Amniotic epithelial cell (primary cell): ENCODE measurements around the gene C12orf75.
A peak's percentile ranks its signal among the peaks of the same experiment; 100 is the strongest.
"Not testable (repeated sequence)": the region's sequence is repeated elsewhere in the genome, so short reads cannot be mapped to it uniquely, and the experiment has no call there.

Experiments used
- DNase-seq: peaks from one replicate; pipeline ENCODE4 v3.0.0-alpha.2; 2010; ENCODE audit warnings: low read depth

The C12orf75 gene

GRCh38 chr12:105378911-105379310, 48.4 kb downstream of the C12orf75 start:
- no peak for DNase-seq

- DNase-seq, result peak; percentile 62
Observed at GRCh38 chr12:105382771-105383622, 52.5 kb downstream of the C12orf75 start.

GRCh38 chr12:105384220-105384619, 53.7 kb downstream of the C12orf75 start:
- DNase-seq, result no peak

- peak; percentile 81 for DNase-seq
Observed at GRCh38 chr12:105384916-105385535, 54.5 kb downstream of the C12orf75 start.

- no peak for DNase-seq
Observed at GRCh38 chr12:105386431-105386830, 55.9 kb downstream of the C12orf75 start.

GRCh38 chr12:105391231-105391630, 60.7 kb downstream of the C12orf75 start:
- no peak for DNase-seq

- peak; percentile 27 for DNase-seq
Observed at GRCh38 chr12:105393587-105393986, 63.1 kb downstream of the C12orf75 start.

GRCh38 chr12:105396024-105396423, 65.5 kb downstream of the C12orf75 start:
- DNase-seq, result no peak

- no peak for DNase-seq
Observed at GRCh38 chr12:105396983-105397382, 66.5 kb downstream of the C12orf75 start.

GRCh38 chr12:105398930-105399329, 68.4 kb downstream of the C12orf75 start:
- no peak for DNase-seq

- DNase-seq, result no peak
Observed at GRCh38 chr12:105399428-105400081, 69.1 kb downstream of the C12orf75 start.

GRCh38 chr12:105400227-105400626, 69.7 kb downstream of the C12orf75 start:
- DNase-seq, result no peak

GRCh38 chr12:105401198-105401597, 70.7 kb downstream of the C12orf75 start:
- DNase-seq, result no peak

- no peak for DNase-seq
Observed at GRCh38 chr12:105402366-105402765, 71.9 kb downstream of the C12orf75 start.

- DNase-seq, result no peak
Observed at GRCh38 chr12:105403095-105403494, 72.6 kb downstream of the C12orf75 start.

- DNase-seq, result not testable (repeated sequence)
Observed at GRCh38 chr12:105404134-105404533, 73.6 kb downstream of the C12orf75 start.

- no peak for DNase-seq
Observed at GRCh38 chr12:105406497-105406896, 76.0 kb downstream of the C12orf75 start.

GRCh38 chr12:105409279-105409678, 78.8 kb downstream of the C12orf75 start:
- DNase-seq, result no peak

GRCh38 chr12:105409801-105410471, 79.4 kb downstream of the C12orf75 start:
- peak; percentile 9 for DNase-seq

- DNase-seq, result no peak
Observed at GRCh38 chr12:105413911-105414487, 83.5 kb downstream of the C12orf75 start.

- DNase-seq, result no peak
Observed at GRCh38 chr12:105417732-105418131, 87.2 kb downstream of the C12orf75 start.

GRCh38 chr12:105418229-105418628, 87.7 kb downstream of the C12orf75 start:
- DNase-seq, result peak; percentile 67
